ENCODE measurements around the gene SMCR8.
"Not testable (repeated sequence)": the region's sequence is repeated elsewhere in the genome, so short reads cannot be mapped to it uniquely, and the experiment has no call there.

The SMCR8 gene

DNA sequence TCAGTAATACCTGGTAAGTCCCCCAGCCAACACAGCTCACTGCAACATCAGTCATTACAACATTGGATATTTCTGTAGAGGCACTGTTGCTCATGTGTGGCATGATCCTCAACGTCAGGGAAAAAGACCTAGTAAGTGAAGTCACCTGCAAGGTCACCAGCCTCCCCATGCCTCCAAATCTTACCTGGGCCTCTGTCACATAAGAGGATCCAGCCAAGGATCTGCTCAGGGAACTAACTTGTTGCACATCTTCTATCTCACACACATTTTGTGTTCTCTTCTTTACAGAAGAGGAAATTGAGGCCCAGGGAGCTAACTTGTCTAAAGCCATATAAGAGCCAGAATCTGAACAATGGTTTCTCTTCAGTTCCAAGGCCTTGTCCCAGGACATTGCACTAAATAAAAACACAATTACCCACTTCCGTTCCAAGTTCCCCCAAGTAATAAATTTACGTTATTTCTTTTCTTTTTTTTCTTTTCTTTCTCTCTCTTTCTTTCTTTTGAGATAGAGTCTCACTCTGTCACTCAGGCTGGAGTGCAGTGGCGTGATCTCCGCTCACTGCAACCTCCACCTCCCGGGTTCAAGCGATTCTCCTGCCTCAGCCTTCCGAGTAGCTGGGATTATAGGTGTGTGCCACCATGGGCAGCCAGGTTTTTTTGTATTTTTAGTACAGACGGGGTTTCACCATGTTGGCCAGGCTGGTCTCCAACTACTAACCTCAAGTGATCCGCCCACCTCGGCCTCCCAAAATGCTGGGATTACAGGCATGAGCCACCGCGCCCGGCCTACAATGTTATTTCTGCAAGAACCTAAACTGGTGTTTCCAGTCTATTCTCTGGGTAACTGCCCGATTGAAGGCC lies 47.0 kb downstream of the SMCR8 start:
- DNase-seq, result no peak

DNA sequence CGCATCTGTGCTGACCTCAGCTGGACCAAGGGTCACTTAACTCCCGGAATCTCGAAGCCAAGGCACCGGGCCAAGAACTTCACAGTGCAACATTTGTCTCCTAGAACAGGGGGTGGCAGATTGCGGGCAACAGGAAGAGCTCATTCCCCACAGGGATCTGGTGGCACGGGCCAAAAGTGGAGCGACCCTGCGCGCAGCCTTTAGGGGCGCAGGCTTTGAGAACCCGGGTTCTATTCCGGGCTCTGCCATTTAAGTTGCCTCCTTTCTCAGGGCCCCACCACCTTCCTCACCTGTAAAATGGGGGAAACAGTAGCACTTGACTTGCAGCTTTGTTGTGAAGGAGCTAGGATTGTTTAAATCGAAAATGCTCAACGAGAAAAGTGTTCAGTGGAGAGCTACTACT lies 47.6 kb downstream of the SMCR8 start:
- no peak for DNase-seq

DNA sequence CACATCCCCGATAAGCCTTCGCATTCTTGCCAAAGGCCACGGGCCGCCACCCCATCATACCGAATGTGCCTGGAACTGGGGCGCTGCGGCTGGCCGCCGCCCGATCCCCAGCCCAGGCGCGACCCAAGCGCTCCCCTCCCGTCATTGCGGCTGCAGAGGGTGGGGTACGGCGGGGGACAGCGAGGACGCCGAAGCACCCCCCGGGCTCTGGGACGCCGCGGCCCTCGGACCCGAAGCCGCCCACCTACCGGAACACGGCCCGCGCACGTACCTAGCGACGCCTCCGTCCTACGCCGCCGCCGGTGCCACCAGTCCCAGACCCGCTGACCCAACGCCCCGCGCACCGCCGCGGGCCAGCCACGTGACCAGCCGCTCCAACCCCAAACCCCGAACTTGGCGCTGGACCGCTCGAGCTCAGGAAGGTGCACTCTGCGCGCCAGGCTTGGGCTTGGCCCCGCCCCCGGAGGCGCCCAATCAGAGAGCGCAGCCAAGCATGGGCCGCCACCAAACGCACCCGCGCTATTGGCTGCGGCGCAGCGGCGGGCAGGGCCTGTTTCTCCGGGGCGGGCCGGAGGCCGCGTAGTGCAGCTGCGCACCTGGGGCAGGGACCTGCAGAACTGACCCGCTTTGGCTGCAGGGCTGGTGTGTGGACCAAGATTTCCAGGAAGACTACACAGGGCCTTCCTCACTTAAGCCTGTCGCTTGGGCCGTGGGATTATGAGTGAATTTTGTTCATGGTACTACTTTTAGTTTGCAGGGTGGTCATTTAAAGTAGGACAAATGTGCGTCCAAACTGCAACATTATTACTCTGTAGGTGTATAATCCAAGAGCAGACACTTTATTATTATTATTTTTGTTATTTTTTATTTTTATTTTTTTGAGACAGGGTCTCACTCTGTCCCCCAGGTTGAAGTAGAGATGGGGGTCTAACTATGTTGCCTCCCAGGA lies 48.3 kb downstream of the SMCR8 start, which contains the start of gene SHMT1:
TSS of gene SHMT1 (minus strand) at position 450 of the 949 bp plus-strand sequence. CDS start 7,569 bp downstream, outside the sequence.
- DNase-seq, result peak; percentile 52 to 83

- no peak for DNase-seq
These were observed 49.1 kb downstream of the SMCR8 start for GRCh38 chr17:18364166-18364565.

DNA sequence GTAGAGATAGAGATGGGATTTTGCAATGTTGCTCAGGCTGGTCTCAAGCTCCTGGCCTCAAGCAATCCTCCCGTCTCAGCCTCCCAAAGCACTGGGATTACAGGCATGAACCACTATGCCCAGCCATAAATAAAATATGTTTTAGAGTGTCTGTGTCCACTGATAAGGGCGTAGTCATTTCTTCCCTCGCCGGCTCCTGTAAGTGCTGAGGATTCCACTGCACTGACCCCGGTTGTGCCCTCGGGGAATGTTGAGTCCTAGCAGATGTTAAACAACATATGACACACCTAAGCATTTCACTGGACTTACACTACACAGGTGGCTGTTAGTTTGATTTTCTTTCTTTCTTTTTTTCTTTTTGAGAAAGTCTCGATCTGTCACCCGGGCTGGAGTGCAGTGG lies 53.9 kb downstream of the SMCR8 start:
- no peak for DNase-seq

GRCh38 chr17:18370761-18371160 lies 55.7 kb downstream of the SMCR8 start:
- DNase-seq, result no peak

DNA sequence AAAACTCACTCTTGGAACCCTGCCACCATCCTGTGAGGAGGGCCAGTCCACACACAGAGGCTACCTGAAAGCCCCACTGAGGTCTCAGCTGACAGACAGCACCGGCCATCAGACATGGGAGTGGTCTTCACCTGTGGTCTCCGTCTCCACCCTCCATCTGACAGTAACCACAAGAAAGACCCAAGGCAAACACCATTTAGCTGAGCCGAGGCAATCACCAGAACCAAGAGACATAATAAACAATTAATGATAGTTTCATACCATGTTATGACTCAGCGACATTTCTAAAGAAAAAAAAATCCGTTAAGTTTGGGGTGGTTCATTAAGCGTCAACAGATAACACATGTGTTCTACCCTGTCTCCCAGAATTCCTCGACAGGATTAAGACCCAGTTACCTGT lies 56.4 kb downstream of the SMCR8 start:
- DNase-seq, result no peak

- DNase-seq, result not testable (repeated sequence)
These were observed 58.1 kb downstream of the SMCR8 start for GRCh38 chr17:18373181-18373580.

- no peak for DNase-seq
These were observed 59.1 kb downstream of the SMCR8 start for GRCh38 chr17:18374216-18374615.

Data from NCI-H187 (cell line).